Mucosa of gallbladder (tissue), 1 donor: ENCODE measurements around the gene SLC39A13. TPM values are rescaled to one million over a fixed set of nuclear protein-coding genes. Genes with fewer than 3 reads are reported as not detected.

Source experiments
- DNase-seq: peaks from one replicate; pipeline ENCODE4 v3.0.0-alpha.2; 2020; ENCODE audit warnings: low spot score
- total RNA-seq: library from RNA; stranded (reverse); gene quantifications from one replicate; pipeline ENCODE4 v1.2.1, GENCODE V29; 2021
- donor health status: DM: no; HTN: no; CAD: no.

Gene SLC39A13
- 58.6 TPM for total RNA-seq

GRCh38 chr11:47407746-47408590, at the start of gene SLC39A13:
TSS of gene SLC39A13 (plus strand) at chr11:47408590. CDS start at chr11:47410095, 1,505 bp downstream.
- peak; percentile 94 for DNase-seq

- no peak for DNase-seq
Observed at GRCh38 chr11:47358731-47359051, 49.7 kb upstream of the SLC39A13 start.

GRCh38 chr11:47359162-47359561, 49.2 kb upstream of the SLC39A13 start:
- DNase-seq: no peak

GRCh38 chr11:47359586-47359985, 48.8 kb upstream of the SLC39A13 start:
- DNase-seq: no peak

GRCh38 chr11:47360341-47360740, 48.0 kb upstream of the SLC39A13 start:
- no peak for DNase-seq

GRCh38 chr11:47361419-47361818, 47.0 kb upstream of the SLC39A13 start:
- no peak for DNase-seq

- DNase-seq: no peak
Observed at GRCh38 chr11:47366020-47366490, 42.3 kb upstream of the SLC39A13 start.

GRCh38 chr11:47369676-47370075, 38.7 kb upstream of the SLC39A13 start:
- DNase-seq: no peak

- no peak for DNase-seq
Observed at GRCh38 chr11:47372422-47372821, 36.0 kb upstream of the SLC39A13 start.

- peak; percentile 82 for DNase-seq
Observed at GRCh38 chr11:47373876-47374719, 34.3 kb upstream of the SLC39A13 start.

- no peak for DNase-seq
Observed at GRCh38 chr11:47374720-47375019, 33.7 kb upstream of the SLC39A13 start.

GRCh38 chr11:47375020-47375419, 33.4 kb upstream of the SLC39A13 start:
- no peak for DNase-seq

GRCh38 chr11:47375546-47376085, 32.8 kb upstream of the SLC39A13 start:
- no peak for DNase-seq

- DNase-seq: no peak
Observed at GRCh38 chr11:47376107-47376524, 32.3 kb upstream of the SLC39A13 start.

GRCh38 chr11:47376525-47377371, 31.6 kb upstream of the SLC39A13 start:
- DNase-seq: no peak

GRCh38 chr11:47377571-47378009, 30.8 kb upstream of the SLC39A13 start:
- DNase-seq: no peak

GRCh38 chr11:47378010-47378835, 30.2 kb upstream of the SLC39A13 start, which contains the start of gene SPI1:
TSS of gene SPI1 (minus strand) at chr11:47378547. CDS start at chr11:47378353, 194 bp downstream.
- DNase-seq: peak; percentile 56

GRCh38 chr11:47378836-47379170, 29.6 kb upstream of the SLC39A13 start:
- DNase-seq: no peak

GRCh38 chr11:47379317-47379716, 29.1 kb upstream of the SLC39A13 start:
- no peak for DNase-seq

- DNase-seq: no peak
Observed at GRCh38 chr11:47380078-47380477, 28.3 kb upstream of the SLC39A13 start.

GRCh38 chr11:47383071-47383470, 25.3 kb upstream of the SLC39A13 start:
- DNase-seq: no peak
